Measurements from ENCODE around the gene TIAM2. TPM values are rescaled to one million over a fixed set of nuclear protein-coding genes. Genes with fewer than 3 reads are reported as not detected.
"Not testable (repeated sequence)": the region's sequence is repeated elsewhere in the genome, so short reads cannot be mapped to it uniquely, and the experiment has no call there.

Gene TIAM2
- total RNA-seq, 1 experiment from 2014 or later = 14.5 TPM

DNA sequence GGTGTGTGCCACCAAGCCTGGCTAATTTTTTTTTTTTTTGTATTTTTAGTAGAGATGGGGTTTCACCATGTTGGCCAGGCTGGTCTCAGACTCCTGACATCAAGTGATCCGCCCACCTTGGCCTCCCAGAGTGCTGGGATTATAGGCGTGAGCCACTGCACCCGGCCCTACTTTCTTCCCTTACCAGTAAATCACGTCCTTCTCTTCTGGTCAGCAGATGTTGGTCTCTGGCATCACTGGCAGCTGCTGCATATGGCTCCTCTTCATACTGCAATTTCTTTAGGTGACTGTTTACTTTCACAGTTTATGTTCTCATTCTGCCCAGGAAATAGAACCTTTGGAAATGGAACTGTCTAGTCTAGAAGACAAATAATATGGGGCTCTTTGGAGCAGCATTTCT is 235.9 kb downstream of the TIAM2 start:
- DNase-seq (ENCODE audit: low spot score) = not testable (repeated sequence)

DNA sequence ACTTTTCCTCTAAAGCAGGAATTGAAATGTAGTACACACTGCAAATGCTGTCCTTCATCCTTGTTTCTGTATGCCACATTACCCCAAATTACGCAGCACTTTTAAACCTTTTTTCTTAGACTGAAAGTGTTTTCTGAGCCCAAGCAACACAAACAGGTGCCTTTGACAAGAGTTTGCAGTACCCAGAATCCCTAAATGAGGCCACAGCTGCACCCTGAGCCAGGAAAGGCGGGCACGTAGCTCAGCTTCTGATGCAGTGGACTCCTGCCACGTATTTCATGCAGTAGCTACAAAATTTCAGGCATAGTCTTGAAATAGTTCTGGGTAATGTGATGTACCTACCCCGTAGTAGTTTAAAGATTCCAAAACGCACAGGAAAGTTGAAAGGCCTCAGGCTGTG is 237.7 kb downstream of the TIAM2 start:
- no peak for DNase-seq (ENCODE audit: low spot score)

DNA sequence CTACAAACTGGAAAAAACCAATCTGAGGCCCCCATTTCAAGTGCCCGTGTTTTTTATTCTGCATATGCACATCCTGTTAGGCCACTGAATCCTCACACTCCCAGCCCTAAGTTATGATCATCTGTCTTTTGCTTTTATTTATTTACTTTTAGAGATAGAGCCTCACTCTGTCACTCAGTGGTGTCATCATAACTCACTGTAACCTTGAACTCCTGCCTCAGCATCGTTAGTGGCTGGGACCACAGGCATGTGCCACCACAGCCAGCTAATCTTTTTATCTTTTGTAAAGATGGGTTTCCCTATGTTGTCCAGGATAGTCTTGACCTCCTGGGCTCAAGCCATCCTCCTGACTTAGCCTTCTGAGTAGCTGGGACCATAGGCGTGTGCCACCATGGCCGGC is 239.1 kb downstream of the TIAM2 start:
- no peak for DNase-seq (ENCODE audit: low spot score)

DNA sequence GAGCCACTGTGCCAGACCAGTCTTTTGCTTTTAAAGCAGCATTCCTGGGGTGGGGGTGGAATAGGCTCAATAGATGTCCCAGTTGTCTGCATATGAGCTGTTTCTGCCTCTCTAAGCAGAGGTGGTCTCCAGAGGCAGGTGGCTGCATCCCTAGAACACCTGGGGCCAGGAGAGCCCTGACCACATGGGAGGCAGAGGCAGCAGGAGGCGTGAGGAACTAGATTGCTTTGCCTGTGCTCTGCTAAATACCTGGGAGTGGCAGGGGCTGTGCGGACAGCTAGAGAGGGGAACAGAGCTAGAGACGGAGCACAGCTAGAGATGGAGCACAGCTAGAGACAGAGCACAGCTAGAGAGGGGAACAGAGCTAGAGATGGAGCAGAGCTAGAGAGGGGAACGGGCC is 239.6 kb downstream of the TIAM2 start:
- DNase-seq (ENCODE audit: low spot score) = no peak

DNA sequence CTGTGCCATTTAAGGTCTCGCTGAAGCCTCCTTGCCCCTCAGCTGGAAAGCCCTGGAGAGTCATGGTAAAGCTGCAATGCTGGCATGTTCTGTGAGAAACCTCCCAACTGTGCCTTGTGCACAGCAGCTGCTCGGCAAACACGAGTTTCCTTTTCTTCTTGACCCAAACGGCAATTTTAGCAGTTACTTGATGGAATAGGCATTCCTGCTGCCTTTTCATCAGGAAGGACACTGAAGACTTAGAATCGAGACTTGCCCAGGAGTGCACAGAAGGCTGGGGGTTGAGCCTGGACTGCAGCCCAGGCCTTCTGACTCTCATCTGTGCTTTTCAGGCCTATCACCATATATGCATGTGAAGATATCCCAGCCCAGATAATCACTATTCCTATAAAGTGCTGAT is 240.0 kb downstream of the TIAM2 start:
- no peak for DNase-seq (ENCODE audit: low spot score)

DNA sequence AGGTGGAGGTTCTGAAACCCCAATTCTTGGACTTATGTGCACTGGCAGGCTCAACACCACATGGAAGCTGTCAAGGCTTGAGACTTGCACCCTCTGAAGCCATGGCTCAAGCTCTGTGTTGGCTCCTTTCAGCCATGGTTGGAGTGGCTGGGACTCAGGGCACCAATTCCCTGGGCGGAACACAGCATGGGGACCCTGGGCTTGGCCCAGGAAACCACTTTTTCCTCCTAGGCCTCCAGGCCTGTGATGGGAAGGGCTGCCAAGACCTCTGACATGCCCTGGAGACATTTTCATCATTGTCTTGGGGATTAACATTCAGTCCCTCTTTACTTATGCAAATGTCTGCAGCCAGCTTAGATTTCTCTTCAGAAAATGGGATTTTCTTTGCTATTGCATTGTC is 242.5 kb downstream of the TIAM2 start:
- no peak for DNase-seq (ENCODE audit: low spot score)

DNA sequence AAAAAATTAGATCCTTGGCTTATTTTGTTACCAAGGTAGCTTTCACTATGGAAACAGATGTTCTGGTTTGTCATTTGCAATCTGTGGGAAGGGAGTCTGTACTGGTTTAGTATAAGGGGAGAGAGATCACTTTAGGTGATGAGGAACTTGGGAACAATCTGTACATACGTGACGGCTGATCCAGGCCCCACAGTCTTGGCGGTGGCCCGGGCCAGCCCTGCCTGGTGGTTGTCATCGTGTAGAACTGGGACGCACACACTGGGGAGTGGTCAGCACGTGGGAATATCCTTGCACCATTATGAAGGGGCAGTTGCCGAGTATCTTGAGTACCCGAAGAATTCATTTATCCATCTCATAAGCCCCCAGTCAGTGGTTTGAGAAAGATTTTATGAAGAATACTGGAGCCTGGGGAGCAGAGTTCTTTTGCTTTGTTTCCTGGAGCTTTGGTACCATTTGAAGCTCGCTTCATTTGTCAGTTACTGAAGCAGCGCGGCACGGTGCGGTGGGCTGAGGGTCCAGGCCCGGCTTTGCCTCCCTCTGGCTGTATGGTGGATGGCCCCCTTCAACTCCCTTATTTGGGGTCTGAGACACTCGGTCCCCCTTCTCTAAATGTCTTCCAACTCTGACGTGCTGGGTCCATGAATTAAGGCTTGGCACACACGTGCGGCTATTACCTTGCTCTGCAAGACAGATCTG is 245.9 kb downstream of the TIAM2 start:
- DNase-seq (ENCODE audit: low spot score) = no peak

DNA sequence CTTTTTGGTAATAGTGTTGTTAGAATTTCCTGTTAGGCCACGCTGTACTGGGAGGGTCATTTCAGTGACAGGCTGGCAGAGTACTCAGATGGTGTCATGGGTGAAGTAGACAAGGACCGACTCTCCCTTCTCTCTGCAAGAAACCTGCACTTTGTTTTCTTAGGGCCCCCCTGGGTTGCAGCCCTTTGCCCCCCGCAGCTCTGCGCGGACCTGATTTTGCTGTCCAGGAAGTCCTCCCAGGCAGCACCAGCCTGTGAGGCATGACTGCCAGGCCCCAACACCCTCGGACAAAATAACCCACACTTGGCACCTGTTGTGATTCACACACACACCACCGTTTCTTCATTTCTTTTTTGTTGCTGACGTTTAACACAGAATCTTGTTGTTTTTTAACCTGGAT is 246.9 kb downstream of the TIAM2 start:
- DNase-seq (ENCODE audit: low spot score) = no peak

DNA sequence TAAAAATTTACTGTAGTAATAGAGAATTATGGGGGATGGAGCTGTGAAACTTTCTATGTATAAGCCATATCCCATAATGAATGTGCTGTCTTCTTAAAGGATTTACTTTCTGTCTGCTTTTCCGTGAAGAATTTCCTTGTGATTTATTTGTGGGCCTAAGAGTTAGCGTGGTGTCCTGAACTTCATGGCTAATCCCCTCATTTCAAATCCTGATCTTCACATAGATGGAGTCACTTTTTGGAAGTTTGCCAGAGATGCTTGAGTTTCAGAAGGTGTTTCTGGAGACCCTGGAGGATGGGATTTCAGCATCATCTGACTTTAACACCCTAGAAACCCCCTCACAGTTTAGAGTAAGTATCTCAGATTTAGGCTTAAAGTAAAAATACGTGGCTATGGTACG is 249.3 kb downstream of the TIAM2 start:
- no peak for DNase-seq (ENCODE audit: low spot score)

DNA sequence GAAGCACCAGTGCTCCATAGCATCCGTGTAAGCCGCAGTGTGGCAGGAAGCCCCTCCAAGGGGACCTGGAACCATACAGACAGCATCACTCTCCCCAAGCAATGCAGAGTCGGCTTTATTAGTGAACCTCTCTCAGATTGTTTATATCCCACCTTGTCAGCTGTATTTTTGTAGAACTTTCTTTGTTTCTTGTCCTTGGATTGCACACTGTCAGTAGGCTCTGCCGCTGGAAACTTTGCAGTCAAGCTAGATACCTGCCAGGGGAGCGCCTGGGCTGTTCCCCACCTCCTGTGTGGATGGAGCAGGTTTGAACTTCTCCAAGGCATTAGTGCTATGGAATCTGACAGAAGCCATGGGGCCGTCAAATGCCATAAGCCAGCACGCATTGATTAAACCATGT is 250.1 kb downstream of the TIAM2 start:
- DNase-seq (ENCODE audit: low spot score) = no peak

DNA sequence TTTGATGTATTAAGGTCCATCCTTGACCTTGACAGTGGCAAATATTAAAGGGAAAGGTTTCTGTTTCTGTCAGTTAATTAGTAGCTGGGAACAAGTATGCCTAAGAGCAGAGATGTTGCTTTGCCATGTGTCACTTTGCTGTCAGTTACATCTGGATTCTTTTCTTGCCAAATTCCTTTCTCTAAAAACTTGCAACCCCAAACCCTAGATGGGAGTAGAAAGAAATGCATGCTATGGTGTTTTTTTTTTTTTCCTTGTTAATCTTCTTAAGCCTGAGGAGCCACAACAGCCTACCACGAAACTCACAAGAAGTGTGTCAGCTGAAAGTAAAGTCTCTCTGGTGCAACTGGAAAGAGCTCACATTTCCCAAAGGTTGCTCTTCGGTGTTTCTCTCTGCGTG is 250.7 kb downstream of the TIAM2 start:
- no peak for DNase-seq (ENCODE audit: low spot score)

DNA sequence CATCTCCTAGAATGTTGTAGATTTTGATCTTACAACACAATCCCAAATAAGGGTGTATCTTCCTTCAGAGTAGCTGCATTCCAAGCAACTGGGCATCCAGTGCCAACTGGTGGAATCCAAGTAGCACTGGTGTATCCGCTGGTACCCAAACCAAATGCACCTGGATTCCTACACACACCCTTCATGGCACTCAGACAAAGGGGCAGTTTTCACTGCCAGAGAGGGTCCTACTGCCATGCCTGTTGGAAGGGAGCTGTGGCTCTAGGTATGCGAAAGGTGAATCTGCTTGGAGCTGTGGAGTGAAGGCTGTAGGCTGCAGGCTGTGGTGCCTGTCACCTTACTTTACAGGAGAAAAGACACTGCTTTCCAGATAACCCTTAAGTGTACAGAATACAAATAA is 251.7 kb downstream of the TIAM2 start:
- DNase-seq (ENCODE audit: low spot score) = no peak

DNA sequence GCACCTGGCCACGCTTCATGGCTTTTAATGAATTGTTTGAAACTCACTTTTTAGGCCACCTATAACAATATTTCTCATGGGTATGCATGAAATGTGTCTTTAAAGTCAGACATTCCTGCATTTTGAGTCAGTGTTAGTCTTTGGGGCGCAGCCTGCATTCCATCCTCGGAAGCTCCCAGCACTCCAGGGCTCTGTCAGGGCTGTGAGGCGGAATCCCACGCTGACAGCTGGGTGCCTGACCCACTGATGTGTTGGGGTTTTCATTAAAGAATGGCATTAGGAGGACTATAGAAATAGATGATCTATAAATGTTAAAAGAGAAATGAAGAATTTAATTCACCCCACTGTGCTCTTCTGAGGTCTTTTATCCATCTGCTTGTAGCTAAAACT is 252.5 kb downstream of the TIAM2 start:
- DNase-seq (ENCODE audit: low spot score) = peak; percentile 90

DNA sequence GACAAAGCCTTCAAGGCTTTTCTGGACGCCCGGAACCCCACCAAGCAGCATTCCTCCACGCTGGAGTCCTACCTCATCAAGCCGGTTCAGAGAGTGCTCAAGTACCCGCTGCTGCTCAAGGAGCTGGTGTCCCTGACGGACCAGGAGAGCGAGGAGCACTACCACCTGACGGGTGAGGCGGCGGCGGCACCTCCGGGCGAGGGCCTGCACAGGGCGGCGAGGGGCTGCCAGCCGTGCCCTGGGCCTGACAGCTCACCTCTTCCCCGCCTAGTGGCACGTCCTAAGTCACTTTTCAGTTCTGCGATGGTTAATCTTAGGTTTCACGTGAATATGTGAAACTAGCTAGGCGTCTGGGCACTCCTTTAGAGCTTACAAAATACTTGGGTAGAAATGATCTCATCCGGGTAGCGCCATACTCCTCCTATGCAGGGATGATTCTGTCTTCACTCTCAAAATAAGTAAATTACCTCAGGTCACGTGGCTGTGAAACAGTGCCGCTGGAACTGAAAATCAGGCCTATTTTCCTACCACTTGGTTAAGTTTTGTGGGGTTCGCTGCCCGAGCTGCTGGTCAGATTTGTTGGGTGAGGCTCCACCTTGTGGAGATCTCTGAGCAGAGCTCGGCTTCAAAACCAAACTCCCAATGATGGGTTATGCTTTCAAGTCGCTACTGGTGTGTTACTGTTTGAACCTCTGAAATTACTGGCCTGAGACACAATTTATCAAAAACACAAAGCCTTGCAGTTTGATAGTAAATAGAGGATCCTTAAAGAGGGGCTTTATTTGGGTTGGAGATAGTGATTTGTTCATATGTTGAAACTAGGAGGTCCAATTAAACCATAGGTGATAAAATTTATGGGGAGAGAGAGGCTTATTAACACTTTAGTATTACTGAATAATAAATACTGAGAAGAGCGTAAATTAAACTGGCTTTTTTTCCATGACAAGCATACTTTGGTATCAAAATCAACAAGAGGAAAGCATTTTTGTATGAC is 253.2 kb downstream of the TIAM2 start:
- DNase-seq (ENCODE audit: low spot score) = peak; percentile 87

DNA sequence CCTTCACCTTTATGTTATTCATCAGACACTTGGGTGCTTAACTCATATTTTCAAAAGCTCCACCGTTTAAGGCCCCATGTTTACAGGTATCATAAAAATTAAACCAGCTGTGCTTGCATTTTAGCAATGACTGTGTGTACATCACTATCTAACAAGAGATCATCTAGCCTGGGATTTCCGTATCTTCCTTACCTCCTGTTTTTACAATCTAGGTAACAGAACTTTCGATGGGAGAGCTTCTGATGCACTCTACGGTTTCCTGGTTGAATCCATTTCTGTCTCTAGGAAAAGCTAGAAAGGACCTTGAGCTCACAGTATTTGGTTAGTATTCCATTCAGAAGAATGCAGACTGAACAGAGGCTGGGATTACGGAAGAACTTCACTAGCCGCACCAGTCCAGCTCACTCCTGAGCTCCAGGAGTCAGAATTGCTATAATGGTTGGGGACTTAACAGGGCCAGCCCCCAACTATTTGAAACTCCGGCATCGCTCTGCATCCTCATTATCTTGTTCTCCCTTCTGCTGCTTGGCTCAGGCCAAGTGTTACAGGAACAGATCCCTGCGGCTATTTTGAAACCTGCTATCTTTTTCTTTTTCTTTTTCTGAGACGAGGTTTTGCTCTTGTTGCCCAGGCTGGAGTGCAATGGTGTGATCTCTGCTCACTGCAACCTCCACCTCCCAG is 255.7 kb downstream of the TIAM2 start:
- no peak for DNase-seq (ENCODE audit: low spot score)

DNA sequence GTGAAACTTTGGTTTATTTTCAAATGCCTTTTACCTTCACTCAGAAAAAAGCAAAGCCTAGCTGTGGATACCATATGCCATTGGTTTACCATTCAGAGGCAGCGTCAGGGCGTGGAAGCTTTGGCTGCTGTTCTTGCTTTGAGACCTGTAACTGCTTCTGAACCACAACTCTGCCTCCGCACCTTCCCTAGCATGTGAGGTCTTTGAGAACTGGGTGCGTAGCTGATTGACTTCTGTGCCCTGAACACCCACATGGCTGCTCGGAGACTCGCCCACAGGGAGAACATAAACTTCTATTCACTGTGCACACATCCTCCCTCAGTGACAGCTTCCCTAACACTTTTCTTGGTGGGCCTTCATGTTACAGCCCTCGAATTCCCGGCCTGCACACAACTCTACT is 257.5 kb downstream of the TIAM2 start:
- no peak for DNase-seq (ENCODE audit: low spot score)

DNA sequence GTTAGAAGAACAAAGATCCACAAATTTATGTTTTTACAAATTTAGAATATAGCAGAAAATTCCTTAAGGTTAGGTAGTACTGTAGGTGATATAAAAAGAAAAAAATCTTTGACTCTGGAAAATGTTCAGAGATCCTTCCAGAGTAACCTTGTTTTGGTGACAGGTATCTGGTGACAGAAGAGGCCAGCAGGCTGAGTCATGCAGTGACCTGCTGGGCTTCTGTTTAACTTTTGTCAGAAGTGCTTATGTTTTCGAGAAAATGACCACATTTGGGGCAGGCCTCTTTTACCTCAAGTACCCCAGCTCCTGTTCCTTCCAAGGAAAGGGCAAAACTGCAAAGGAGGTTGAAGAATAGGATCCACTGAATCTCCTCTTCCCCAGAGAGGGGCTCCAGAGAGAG is 258.2 kb downstream of the TIAM2 start:
- no peak for DNase-seq (ENCODE audit: low spot score)

DNA sequence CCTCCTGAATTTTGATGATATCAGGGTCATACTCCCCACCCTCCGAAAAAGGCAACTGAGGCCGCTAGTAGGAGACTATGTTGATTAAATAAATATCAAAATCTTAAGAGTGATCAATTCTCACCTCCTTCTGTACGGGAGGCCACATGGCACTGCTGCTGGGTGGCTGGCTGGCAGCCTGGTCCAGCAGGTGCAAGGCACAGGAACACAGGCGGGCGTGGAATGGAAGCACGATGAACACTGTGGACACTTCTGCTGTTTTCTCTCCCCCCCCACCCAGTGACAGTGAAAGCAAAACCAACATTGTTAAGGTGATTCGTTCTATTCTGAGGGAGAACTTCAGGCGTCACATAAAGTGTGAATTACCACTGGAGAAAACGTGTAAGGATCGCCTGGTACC is 259.0 kb downstream of the TIAM2 start:
- no peak for DNase-seq (ENCODE audit: low spot score)

DNA sequence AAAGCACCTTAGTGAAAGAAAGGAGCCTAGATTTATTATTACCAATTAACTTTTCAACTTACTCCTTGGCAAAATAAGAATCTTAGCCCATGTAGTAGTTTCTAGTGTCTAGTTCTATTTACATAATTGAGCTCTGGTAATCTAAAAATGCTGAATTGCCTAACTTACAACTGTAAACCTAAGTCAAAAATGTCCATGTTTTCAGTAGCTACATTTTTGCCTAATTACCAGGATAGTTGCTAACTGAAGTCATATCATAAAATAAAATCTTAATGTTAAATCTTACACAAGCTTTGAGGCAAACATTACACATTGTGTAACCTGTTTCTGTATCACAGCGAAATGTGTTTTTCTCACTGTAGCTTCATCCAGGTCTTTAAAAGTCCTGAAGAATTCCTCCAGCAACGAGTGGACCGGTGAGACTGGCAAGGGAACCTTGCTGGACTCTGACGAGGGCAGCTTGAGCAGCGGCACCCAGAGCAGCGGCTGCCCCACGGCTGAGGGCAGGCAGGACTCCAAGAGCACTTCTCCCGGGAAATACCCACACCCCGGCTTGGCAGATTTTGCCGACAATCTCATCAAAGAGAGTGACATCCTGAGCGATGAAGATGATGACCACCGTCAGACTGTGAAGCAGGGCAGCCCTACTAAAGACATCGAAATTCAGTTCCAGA is 261.1 kb downstream of the TIAM2 start:
- DNase-seq (ENCODE audit: low spot score) = no peak

DNA sequence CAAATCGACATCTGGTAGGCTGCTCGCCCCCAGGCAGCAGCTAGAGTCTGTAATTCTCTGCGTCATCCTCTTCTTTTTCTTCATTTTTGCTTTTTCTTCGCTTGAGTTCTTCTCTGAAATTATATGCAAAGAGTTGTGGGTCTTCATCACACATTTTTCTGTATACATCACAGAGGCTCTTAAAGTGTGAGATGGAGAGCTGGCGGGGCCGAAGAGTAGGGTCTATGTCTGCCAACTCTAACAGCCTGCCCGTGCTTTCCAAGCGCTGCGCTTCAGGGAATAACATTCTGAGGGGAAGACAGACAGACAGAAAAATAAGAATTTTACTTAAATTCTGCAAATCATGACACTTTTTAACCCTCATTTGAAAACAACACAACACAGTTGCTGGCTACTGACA is 262.7 kb downstream of the TIAM2 start:
- no peak for DNase-seq (ENCODE audit: low spot score)

DNA sequence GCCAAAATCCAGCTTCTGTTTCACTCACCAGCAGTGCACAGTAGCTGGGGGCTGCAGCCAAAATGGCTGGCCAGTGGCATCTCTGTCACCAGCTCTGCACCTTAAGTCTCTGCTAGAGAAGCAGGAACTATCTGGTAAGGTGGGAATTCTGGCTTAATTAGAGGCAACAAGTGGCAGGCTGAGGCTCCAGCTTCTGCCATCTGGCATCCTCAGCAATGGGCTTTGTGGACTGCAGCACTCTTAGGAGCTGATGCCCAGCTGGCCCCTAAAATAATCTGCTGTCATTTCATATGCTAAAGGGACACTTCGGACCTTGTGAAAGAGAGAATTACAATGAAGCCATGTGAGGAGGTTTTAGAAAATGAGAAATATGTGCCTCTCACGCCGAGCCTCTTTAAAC is 264.1 kb downstream of the TIAM2 start:
- no peak for DNase-seq (ENCODE audit: low spot score)

DNA sequence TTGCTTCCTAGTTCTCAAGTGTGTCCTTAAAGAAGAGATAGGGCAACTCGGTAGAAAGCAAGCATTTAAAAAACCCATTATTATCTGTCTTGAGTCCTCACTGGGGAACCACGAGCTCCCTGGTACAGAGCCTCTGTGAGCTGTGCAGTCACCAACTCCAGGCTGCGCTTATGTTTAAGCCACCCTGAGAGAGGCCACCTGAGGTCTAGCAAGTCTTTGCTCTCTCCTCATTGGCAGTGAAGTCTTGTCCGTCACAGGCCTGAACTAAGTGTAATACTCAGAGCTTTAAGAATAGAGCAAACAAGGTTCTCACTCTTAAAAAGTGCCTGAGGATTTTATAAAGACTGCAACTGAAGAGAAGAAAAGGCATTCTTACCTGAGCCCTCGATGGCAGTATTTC is 264.8 kb downstream of the TIAM2 start:
- no peak for DNase-seq (ENCODE audit: low spot score)

Measured in A172 (cell line).